Measurements from ENCODE around the gene IL9R.
"Not testable (repeated sequence)": the region's sequence is repeated elsewhere in the genome, so short reads cannot be mapped to it uniquely, and the experiment has no call there.

IL9R gene

GRCh38 chrX:156028653-156029237, 31.2 kb downstream of the IL9R start:
- in situ Hi-C loops (cut with HindIII; ENCODE audit: low sequenced_read_pairs), result not testable (repeated sequence)

GRCh38 chrX:156029296-156029695, 31.8 kb downstream of the IL9R start:
- in situ Hi-C loops (cut with HindIII; ENCODE audit: low sequenced_read_pairs), result not testable (repeated sequence)

- in situ Hi-C loops (cut with HindIII; ENCODE audit: low sequenced_read_pairs), result not testable (repeated sequence)
These were observed 32.4 kb downstream of the IL9R start for GRCh38 chrX:156029707-156030442.

GRCh38 chrX:156030474-156030873, 33.0 kb downstream of the IL9R start:
- in situ Hi-C loops (cut with HindIII; ENCODE audit: low sequenced_read_pairs), result not testable (repeated sequence)
